Esophagus muscularis mucosa (tissue), 4 donors: ENCODE measurements around the gene ASMTL. TPM values are rescaled to one million over a fixed set of nuclear protein-coding genes. Genes with fewer than 3 reads are reported as not detected.

Source experiments
- DNase-seq: peaks from one replicate; pipeline ENCODE4 v3.0.0-alpha.2; 2017; ENCODE audit errors: extremely low spot score
- H3K27ac ChIP-seq, 4 donors: fragments of 200-600 bp; sonication (generic); replicated peaks in 1 of 4; 1 replicate in 3 of 4; 2 replicates in 1 of 4; pipeline ENCODE4 v1.5.1; 2016 to 2019; ENCODE audit warnings: mild to moderate bottlenecking in 1 of 4
- H3K27me3 ChIP-seq, 4 donors: fragments of 200-600 bp; sonication (generic); one replicate each; pipeline versions ENCODE4 v1.5.1 to v1.6.0; 2016 to 2019
- H3K36me3 ChIP-seq, 4 donors: fragments of 200-600 bp; sonication (generic); one replicate each; pipeline ENCODE4 v1.5.1; 2016 to 2019
- H3K4me1 ChIP-seq, 4 donors: fragments of 200-600 bp; sonication (generic); one replicate each; pipeline ENCODE4 v1.5.1; 2016 to 2019
- H3K4me3 ChIP-seq, 4 donors: fragments of 200-600 bp; sonication (generic); 1 replicate in 2 of 4; 2 replicates in 2 of 4; pipeline ENCODE4 v1.5.1; 2016 to 2019; ENCODE audit warnings: mild to moderate bottlenecking in 4 of 4, moderate library complexity in 1 of 4
- H3K9me3 ChIP-seq, 4 donors: fragments of 200-600 bp; sonication (generic); 1 replicate in 3 of 4; 2 replicates in 1 of 4; pipeline ENCODE4 v1.5.1; 2016 to 2019
- EP300 ChIP-seq: sonication (generic); formaldehyde crosslinking; IDR thresholded peaks from one replicate; pipeline ENCODE4 v1.6.1; 2017; ENCODE audit warnings: antibody characterized with exemption
- POLR2A ChIP-seq: fragments of 450-650 bp; IDR thresholded peaks from one replicate; pipeline ENCODE4 v1.6.1; 2017; ENCODE audit warnings: antibody characterized with exemption, moderate library complexity, mild to moderate bottlenecking, low read depth
- POLR2AphosphoS5 ChIP-seq, 2 donors: sonication (generic); formaldehyde crosslinking; IDR thresholded peaks; one replicate each; pipeline ENCODE4 v1.6.1; 2017; ENCODE audit warnings: antibody characterized with exemption in 2 of 2
- WGBS: methylation state at CpG from one replicate; pipeline ENCODE4 v1.1.5; 2018; 5-methylcytosine and 5-hydroxymethylcytosine counted together
- intact Hi-C: fragments of 100-400 bp; cut with DNase I; formaldehyde crosslinking; loops from one replicate; pipeline ENCODE4 v1.15.1; 2023
- total RNA-seq, 4 donors: library from RNA; depleted of rRNA; stranded (reverse); fragments of >200 nt; gene quantifications; one replicate each; pipeline versions ENCODE4 v1.1.0 to v1.2.1, GENCODE V29; 2016
- TF ChIP-seq, protein P1 (sequence below), 3 experiments: fragments of 200-600 bp in 2 of 3; fragments of 450-650 bp in 1 of 3; sonication (generic) in 2 of 3; IDR thresholded peaks; one replicate each; pipeline ENCODE4 v1.5.1; 2017 to 2019; ENCODE audit warnings: antibody characterized with exemption in 3 of 3, mild to moderate bottlenecking in 2 of 3, moderate library complexity in 1 of 3

The ASMTL gene
- total RNA-seq, 4 donors from 2014 or later: 28.7 to 52.2 (median 32.8) TPM

DNA sequence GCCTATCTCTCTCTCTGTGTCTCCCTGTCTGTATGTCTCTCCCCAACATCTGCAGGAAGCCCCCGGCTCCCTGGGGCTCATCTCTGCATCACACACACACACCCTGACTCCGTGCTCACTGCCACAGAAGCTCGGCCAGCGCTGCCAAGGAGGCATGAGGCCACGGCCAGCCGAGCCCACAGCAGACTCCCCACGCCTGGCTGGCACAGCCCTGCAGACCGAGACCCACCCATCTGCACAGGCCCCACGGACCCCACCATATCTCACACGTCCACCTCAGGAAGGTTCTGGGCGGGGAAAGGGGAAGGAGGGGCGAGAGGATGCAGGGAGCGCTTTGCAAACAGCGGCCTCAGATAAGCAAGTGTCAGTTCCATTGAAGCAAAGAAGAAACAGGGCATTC, 32.3 kb downstream of the ASMTL start:
- Histone ChIP-seq H3K9me3 (peaks cover 0 to 28% (median 11%) of the 10 kb centered on the region in 4 donors), H3K27me3 (no peaks in the 10 kb centered on the region), H3K36me3 (peaks cover 27 to 75% (median 65%) of the 10 kb centered on the region in 4 donors), H3K4me3 (no peak overlapping the region), H3K4me1 (no peaks in the 10 kb centered on the region), H3K27ac (no peak overlapping the region)
- WGBS: 79% methylated on average over 14 of the region's 14 CpGs
- no peak for DNase-seq
- intact Hi-C loops: no loop called here
- TF ChIP-seq POLR2A (no peak), POLR2AphosphoS5 (IDR thresholded peaks at IDR 0.05) (peak in 1 of 2 donors; percentile 7), EP300 (no peak)
- TF ChIP-seq, protein P1, sequence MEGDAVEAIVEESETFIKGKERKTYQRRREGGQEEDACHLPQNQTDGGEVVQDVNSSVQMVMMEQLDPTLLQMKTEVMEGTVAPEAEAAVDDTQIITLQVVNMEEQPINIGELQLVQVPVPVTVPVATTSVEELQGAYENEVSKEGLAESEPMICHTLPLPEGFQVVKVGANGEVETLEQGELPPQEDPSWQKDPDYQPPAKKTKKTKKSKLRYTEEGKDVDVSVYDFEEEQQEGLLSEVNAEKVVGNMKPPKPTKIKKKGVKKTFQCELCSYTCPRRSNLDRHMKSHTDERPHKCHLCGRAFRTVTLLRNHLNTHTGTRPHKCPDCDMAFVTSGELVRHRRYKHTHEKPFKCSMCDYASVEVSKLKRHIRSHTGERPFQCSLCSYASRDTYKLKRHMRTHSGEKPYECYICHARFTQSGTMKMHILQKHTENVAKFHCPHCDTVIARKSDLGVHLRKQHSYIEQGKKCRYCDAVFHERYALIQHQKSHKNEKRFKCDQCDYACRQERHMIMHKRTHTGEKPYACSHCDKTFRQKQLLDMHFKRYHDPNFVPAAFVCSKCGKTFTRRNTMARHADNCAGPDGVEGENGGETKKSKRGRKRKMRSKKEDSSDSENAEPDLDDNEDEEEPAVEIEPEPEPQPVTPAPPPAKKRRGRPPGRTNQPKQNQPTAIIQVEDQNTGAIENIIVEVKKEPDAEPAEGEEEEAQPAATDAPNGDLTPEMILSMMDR (IDR thresholded peaks at IDR 0.05): no peak

DNA sequence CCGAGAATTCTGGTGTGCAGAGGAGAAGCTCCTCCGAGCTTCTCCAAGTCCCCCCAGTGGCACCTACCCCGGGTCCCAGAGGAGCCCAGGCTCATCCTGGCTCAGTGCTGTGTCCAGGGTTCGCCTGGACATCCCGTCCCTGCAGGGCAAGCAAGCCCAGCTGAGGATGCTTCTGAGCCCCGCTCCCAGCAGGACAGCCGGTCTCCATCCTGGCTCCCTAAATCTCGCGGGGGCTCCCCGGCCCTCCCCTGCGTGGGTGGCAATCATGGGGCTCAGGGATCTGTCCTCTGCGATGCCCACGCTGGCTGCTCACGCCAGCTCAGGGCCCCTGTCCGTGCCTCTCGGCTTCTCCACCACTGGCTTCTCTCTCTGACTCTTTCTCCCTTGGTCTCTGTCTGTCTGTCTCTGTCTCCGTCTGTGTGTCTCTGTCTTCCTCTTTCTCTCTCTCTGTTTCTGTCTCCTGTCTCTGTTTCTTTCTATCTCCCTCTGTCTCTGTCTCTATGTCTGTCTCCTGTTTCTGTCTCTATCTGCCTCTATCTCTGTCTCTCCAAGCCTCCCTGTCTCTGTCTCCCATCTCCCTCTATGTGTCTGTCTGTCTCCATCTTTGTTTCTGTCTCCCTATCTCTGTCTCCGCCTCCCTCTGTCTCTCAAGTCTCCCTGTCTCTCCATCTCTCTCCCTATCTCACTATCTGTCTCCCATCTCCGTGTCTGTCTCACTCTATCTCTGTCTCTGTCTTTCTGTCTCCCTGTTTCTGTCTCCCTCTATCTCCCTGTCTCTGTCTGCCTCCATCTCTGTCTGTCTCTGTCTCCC, 33.0 kb downstream of the ASMTL start:
- Histone ChIP-seq H3K4me1 (no peaks in the 10 kb centered on the region), H3K27ac (no peak overlapping the region), H3K4me3 (no peak overlapping the region), H3K36me3 (peaks cover 22 to 70% (median 61%) of the 10 kb centered on the region in 4 donors), H3K9me3 (peaks cover 0 to 28% (median 11%) of the 10 kb centered on the region in 4 donors), H3K27me3 (no peaks in the 10 kb centered on the region)
- TF ChIP-seq, protein P1 (IDR thresholded peaks at IDR 0.05): no peak
- TF ChIP-seq POLR2A: no peak
- no peak for TF ChIP-seq POLR2AphosphoS5 (IDR thresholded peaks at IDR 0.05)
- TF ChIP-seq EP300: no peak
- intact Hi-C loops: no loop called here
- 94% methylated on average over 18 of the region's 19 CpGs for WGBS
- DNase-seq: no peak

DNA sequence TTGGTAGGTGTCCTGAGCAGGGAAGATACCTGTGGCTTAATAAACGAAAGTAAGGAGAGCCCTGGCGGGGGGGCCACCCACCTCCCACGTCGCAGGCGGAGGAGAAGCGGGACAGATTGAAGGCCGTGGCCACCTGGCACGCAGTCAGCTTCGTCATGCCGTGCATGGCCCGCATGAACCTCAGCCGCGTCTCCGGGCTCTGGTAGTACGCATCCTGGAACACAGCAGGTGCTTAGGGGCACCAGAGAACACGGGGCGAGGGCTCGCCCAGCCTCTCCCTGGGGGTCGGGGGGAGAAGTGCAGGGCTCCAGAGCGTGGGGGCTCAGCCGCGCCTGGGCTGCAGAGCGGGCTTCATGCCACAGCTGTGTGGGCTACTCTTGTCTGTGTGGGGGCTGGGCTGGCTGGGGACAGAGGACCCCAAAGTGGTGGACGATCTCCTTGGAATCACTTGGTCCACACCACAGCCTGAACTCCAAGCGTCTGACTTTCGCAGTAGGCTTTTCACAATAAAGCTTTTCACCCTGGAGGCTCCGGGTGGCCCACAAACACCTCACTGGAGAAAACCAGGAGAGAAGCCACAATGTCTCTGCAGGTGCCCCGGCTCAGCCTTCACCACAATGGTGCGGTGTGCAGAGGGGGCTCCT, 33.7 kb downstream of the ASMTL start:
- Histone ChIP-seq H3K4me3 (no peak overlapping the region), H3K27me3 (no peaks in the 10 kb centered on the region), H3K36me3 (peaks cover 27 to 75% (median 67%) of the 10 kb centered on the region in 4 donors), H3K9me3 (peaks cover 0 to 28% (median 11%) of the 10 kb centered on the region in 4 donors), H3K4me1 (no peaks in the 10 kb centered on the region), H3K27ac (no peak overlapping the region)
- WGBS: 92% methylated on average over 26 of the region's 29 CpGs
- no peak for DNase-seq
- intact Hi-C loops: no loop called here
- TF ChIP-seq, protein P1 (IDR thresholded peaks at IDR 0.05): no peak
- TF ChIP-seq EP300 (no peak), POLR2AphosphoS5 (IDR thresholded peaks at IDR 0.05) (no peak), POLR2A (no peak)

DNA sequence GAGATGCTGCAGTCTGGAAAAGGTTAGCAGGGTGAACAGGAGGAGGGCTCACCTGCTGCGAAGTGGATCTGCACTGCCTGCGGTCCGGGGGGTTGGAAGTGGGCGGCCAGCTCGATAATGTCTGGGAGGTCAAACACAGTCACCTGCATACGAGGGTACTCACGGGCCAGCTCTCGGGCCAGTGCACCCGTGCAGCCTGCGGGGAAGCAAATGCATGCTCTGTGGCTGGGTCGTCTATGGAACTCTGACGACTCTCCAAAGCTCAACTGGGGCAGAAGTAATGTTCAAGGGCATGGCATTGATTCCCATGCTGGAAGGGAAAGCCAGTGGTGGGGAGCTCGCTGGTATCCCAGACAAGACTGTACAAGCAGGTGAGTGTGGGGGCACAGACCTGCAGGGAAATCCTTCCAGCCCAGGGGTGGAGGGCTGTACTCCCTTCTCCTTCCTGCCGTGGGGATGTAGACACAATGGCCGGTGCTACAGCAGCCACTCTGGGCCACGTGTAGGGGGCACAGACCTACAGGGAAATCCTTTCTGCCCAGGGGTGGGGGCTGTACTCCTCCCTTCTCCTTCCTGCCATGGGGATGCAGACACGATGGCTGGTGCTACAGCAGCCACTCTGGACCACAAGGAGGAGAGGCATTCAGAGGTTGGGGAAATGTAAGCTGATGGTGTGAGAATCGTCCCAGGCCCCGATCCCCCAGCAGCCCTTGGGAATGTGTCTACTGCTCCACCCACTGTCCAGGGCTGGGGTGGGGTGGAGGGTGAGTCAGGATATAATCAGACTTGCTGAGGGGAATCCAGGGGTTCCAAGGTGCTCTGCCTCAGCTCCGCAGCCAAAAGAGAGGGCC, 34.6 kb downstream of the ASMTL start:
- Histone ChIP-seq H3K27me3 (no peaks in the 10 kb centered on the region), H3K9me3 (peaks cover 0 to 24% (median 11%) of the 10 kb centered on the region in 4 donors), H3K4me3 (no peak overlapping the region), H3K4me1 (no peaks in the 10 kb centered on the region), H3K27ac (no peak overlapping the region), H3K36me3 (peaks cover 27 to 75% (median 72%) of the 10 kb centered on the region in 4 donors)
- no peak for TF ChIP-seq EP300
- TF ChIP-seq POLR2A: no peak
- TF ChIP-seq, protein P1 (IDR thresholded peaks at IDR 0.05): no peak
- TF ChIP-seq POLR2AphosphoS5 (IDR thresholded peaks at IDR 0.05): no peak
- no peak for DNase-seq
- intact Hi-C loops: no loop called here
- 98% methylated on average over 19 of the region's 20 CpGs for WGBS
